HS-27A (cell line): ENCODE data around the gene TEX22.
A peak's percentile ranks its signal among the peaks of the same experiment; 100 is the strongest.

Experiments used
- DNase-seq: peaks from one replicate; pipeline ENCODE4 v3.0.0-alpha.2; 2012; ENCODE audit warnings: low read depth, missing footprints

The TEX22 gene

GRCh38 chr14:105420974-105421674, 22.8 kb downstream of the TEX22 start:
- DNase-seq = no peak

GRCh38 chr14:105421723-105422615, 23.6 kb downstream of the TEX22 start:
- no peak for DNase-seq

DNA sequence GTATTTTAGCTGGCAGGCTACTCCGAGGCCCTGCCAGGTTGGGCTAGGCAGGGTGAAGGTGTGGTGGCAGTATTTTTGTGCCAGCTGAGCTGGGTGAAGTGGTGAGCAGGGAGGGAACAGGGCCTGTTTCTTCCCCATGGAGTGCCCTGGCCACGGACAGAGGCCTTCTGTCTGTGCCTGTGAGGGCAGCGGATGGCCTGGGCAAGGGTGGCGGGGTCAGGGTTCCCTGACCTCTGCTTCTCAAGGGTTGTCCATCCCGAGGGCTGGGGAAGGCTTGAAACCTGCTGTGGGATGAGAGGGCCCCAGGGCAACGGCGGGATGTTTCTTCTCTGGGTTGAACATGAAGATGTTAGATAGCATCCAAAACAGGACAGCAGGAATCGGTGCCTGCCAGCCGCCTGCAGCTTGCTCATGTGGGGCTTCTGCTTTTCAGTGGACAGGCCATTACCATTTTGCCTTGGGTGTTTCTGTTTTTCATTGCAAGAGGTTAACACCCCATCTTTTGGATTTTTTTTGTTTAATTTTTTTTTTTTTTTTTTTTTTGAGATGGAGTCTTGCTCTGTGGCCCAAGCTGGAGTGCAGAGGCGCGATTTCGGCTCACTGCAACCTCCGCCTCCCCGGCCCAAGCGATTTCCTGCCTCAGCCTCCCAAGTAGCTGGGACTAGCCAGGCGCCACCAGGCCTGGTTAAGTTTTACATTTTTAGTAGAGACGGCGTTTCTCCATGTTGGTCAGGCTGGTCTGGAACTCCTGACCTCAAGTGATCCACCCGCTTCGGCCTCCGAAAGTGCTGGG, 24.6 kb downstream of the TEX22 start:
- no peak for DNase-seq

DNA sequence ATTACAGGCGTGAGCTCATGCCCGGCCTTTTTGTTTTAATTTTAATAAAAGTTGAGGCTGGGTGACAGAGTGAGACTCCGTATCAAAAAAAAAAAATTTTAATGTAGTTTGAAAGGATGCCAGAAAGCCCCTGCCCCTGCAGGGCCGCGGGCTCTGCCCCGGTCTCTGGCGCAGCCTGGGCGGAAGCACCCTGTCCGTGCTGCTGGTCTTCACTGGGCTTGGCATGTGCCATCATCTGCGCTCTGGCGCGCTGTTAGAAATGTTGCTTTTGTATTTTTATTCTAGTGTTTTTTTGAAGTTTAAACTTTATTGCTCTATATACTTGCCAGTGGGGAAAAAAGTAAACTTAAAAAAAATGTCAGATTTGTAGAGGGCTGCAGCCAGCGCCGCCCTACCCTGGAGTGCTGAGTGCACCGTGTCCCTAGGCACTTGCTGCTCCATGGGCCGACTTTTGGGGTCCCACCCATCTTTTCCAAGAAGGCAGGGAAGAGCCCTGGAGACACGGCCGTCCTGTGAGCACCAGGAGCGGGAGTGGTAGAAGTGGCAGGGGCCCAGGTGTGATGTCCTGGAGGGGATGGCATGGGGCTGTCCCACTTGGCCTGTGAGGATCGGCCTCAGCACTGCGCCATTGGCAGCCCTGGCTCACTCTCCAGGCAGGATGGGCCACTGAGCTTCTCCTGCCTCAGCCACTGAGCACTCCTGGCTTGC, 25.3 kb downstream of the TEX22 start:
- no peak for DNase-seq

DNA sequence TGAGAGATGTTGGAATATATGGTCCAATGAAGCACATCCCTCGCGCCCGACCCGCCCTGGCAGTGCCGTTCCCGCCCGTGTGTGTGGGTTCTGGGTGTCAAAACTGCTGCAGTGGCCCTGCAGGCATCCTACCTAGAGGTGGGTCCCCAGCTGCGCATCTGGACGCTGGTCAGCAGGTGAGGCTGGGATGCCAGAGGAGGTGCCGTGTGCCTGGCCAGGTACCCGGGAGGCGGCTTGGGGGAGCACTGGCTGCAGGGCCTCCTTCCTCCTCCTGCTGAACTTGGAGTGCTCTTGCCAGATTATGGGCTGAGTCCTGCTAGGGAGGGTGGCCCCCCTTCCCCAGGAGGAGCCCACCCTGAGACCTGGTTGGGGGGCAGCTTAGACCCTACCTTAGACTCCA, 26.5 kb downstream of the TEX22 start:
- DNase-seq = no peak

- no peak for DNase-seq
Measured at GRCh38 chr14:105425823-105426247, 27.5 kb downstream of the TEX22 start.

DNA sequence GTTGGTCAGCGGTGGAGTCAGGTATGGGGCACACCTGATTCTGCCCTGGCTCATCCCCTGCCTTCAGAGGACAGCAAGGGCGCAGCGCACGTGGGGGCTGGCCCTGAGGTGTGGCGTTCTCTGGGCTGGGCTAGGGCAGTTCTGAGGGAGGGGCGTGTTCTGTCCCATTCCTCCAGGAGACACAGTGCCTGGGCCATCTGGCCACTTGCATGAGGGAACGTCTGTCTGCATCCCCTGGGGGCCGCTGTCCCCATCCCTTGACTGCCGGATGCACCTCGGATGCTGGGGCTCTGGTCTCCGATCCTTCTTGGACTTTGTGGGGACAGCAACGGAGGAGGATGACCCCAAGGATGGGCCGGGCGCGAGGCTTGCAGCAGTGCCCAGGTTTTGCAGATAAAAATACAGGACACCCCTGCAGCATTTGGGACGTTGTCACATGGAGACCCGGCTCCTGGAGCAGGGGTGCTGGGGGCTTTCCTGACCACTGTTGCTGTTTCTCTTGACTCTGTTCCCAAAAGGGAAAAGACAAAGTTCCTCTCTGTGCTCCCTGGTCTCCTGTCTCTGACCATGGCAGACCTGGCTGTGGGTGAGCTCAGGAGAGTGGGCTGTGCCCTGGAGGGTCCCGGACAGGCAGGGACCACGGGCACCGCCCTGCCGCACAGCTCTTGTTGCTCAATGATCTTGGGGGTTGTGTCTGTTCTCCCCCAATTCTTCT, 28.2 kb downstream of the TEX22 start:
- DNase-seq = no peak

DNA sequence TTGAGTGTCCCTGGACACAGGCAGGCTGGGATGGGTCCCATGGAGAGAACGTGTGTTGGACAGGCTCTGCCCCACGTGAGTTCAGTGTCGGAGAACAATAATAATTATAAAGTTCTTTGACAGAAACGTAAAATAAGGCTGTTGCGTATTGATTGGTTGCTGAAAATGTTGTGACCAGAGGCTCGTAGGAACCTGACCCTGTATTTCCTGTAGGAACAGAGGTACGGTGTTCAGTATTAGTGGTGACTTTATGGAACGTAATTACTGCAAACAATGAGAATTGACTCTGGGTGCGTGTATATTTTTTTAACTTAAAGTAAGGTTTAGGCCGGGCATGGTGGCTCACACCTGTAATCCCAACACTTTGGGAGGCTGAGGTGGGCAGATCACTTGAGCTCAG, 29.1 kb downstream of the TEX22 start:
- DNase-seq = no peak

GRCh38 chr14:105427936-105428485, 29.7 kb downstream of the TEX22 start:
- DNase-seq = no peak

- no peak for DNase-seq
Measured at GRCh38 chr14:105430042-105430441, 31.7 kb downstream of the TEX22 start.

- DNase-seq = peak; percentile 87
Measured at GRCh38 chr14:105430565-105430964, 32.2 kb downstream of the TEX22 start.

GRCh38 chr14:105431256-105431655, 32.9 kb downstream of the TEX22 start:
- no peak for DNase-seq

GRCh38 chr14:105432657-105433056, 34.3 kb downstream of the TEX22 start:
- no peak for DNase-seq

- no peak for DNase-seq
Measured at GRCh38 chr14:105433161-105433605, 34.8 kb downstream of the TEX22 start.

- DNase-seq = no peak
Measured at GRCh38 chr14:105436402-105436801, 38.1 kb downstream of the TEX22 start.

- no peak for DNase-seq
Measured at GRCh38 chr14:105436891-105437722, 38.8 kb downstream of the TEX22 start.

- no peak for DNase-seq
Measured at GRCh38 chr14:105437723-105438500, 39.6 kb downstream of the TEX22 start.

GRCh38 chr14:105439179-105439578, 40.8 kb downstream of the TEX22 start:
- no peak for DNase-seq
